AG08395 (cell line): ENCODE results near the gene SOX12.

Source experiments
- DNase-seq: peaks from one replicate; pipeline ENCODE4 v3.0.0; 2012; ENCODE audit warnings: mixed read lengths, low spot score

SOX12 gene

DNA sequence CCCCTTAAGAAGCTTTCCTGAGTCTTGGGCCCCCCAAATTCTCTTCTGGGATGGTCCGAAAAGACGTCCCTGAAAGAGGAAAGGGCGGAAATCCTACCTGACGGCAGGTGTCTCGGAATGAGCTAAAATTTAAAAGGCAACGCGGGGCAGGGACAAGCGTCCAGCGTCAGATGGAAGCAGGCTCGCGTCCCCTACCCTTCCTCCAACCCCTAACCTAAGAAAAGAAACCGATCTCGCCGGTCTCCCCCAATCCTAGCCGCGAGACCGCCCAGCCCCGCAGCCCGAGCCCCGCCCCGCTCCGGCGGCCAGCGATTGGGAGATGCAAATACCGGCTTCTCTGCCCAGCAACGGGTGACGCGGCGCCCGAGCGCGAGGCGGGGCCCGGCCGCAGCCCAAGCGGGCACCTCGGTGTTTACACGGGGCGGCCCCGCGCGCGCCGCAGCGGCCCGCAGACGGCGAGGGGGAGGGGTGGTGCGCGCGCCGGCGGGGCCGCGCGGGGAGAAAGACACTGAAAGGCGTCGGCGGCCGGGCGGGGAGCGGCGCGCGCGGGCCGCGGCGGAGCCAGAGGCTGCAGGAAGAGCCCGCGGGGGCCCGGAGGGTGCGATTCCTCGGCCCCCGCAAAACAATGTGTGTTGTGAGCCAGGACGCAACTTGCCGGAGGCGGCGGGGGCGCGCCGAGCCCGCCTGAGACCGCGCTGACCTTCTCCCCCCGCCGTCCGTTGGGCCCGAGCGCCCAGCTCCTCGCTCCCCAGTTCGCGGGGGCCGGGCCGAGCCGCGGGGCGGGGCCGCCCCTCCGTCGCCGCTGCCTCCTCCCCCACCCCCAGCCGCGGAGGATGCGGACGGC lies at the start of gene SOX12:
Gene SOX12, plus strand, starts transcription at position 508 of the 844 bp plus-strand sequence. CDS start 373 bp downstream, outside the sequence.
- peak; percentile 92 for DNase-seq

DNA sequence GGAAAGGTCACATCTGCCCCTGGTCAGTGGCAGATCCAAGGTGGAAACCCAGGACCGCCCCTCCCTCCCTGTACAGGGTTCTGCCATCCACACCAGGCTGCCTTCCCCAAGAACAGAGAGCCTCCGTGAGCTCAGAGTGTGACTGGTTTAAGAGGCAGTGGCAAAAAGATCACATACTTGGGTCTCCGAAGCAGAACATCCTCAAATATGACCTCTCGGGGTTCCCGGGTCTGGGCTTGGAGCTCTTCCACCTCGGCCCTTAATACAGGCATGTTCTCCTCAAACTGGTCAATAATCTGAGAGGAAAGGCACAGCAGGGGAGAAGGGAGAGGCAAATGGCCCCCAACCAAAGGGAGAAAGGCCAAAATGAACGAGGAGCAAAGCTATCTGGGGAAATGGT lies 49.6 kb upstream of the SOX12 start:
- no peak for DNase-seq

DNA sequence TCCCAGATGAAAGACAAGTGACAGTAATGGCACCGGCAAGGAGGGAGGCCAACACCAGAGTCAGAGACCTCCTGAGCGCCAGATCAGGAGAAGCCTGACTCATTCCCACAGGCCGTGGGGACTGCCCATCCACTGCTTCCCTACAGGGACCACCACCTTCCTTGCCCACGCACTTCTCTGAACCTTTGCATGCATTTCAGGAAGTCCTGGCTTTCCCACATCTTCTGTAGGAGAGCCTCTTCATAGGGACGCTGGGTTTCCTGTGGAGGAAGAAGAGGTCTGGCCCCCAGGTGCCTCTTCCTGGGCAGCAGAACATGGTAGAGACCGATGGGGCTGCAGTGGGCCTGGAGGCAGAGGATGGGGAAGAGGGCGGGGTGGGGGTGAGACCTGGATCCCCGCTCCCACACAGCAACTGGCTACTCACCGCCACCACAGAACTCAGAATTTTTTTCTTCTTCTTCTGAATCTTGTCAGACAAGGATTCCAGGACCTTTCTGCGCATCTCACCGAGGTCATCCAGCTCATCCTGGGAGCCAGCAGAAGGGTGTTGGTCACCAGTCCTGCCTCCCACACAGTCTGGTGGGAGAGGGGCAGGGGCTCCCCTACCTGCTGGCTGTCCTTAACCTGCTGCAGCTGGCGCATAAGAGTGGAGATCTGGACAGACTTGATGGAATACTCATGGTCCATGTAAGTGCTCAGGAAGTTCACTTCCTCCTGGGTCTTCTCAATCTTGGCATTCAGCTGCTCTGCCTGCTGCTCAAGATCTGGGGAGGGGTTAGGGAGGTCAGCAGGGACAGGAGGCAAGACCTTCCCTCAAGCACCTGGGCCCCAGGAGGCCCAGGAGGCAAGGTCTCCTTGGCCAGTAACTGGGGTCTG lies 48.5 kb upstream of the SOX12 start:
- DNase-seq, result no peak

DNA sequence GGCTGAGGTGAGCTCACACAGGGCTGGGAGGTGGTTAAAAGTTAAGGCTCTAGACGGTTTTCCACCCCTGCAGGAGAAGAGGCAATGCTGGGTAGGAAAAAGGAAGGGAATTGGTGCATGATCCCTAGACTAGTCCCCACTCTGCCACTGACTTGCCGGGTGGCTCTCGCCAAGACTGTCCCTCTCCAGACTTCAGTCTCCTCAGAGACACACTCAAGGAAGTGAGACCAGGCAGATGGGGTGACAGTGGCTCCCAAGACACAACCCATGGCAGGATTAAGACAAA lies 47.9 kb upstream of the SOX12 start:
- DNase-seq, result no peak

DNA sequence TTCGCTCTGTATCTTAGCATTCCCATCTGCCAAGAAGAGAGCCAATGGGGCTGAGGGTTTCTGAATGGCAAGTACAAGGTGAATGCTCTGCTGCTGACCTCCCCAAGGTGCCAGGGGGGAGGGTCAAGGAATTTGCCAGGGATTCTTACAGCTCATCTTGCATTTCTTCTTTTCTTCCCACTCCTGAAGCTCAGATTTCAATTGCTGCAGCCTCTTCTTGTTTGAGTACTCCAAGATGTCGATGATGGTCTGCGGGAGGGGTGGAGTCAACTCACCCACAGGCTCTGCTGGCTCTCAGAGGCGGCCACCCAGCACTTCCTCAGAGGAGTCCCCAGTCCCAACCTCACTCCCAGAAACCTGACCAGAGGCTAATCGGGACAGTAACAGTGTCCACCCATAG lies 47.2 kb upstream of the SOX12 start:
- DNase-seq, result no peak

DNA sequence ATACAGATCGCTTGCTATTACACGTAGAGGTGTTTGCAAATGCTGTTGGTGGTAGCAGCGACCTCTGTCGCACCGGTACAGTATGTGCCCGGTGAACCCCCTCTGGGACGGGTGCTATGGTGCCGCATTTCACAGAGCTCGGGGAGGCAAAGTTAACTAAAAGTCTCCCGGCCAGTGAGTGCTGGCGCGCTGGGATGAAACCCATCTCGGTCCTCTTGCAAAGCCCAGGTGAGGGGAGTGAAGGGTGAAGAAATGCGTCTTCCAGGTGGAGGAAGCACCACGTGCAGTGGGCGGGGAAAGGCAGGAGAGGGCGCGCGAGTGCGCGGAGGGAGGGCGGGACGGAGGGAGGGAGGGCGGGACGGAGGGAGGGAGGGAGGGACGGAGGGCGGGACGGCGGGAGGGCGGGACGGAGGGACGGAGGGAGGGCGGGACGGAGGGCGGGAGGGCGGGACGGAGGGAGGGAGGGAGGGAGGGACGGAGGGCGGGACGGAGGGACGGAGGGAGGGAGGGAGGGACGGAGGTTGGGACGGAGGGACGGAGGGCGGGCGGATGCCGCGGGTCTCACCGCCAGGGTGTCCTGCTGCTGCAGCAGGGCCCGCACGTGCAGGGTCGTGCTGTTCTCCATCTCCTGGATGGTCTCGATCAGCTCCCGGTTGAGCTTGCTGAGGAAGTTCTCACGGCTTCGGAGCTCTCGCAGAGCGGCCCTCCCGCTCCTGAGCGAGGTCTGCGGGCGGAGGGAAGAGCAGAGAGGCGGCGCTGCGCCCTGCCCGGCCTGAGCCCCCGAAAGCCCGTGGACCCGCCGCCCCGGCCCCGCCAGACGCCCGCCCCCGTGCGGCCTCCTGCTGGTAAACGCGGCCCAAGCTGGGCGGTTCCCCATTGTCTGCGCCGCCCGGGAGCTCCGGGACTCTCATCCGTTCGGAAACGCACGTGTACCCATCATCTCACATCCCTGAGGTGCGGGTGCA lies 46.5 kb upstream of the SOX12 start:
- no peak for DNase-seq

DNA sequence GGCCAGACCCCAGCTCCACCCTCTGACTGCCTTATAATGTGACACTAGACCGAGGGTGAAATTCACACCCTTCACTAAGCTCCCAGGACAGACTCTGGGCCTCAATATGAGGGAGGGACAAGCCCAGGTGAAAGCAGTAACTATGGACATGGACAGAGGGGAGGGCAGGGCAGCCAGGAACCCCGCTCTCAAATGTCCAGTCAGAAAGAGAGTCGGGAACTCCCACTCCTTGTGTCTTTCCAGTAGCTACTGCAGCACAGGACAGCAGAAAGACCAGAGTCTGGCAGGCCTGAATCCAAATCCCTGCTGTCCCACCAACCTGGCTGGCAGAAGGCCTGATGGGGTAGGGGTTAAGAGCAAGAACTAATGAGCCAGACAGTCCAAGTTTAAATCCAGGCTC lies 41.2 kb upstream of the SOX12 start:
- no peak for DNase-seq

GRCh38 chr20:286508-286907 lies 38.8 kb upstream of the SOX12 start:
- DNase-seq, result no peak

DNA sequence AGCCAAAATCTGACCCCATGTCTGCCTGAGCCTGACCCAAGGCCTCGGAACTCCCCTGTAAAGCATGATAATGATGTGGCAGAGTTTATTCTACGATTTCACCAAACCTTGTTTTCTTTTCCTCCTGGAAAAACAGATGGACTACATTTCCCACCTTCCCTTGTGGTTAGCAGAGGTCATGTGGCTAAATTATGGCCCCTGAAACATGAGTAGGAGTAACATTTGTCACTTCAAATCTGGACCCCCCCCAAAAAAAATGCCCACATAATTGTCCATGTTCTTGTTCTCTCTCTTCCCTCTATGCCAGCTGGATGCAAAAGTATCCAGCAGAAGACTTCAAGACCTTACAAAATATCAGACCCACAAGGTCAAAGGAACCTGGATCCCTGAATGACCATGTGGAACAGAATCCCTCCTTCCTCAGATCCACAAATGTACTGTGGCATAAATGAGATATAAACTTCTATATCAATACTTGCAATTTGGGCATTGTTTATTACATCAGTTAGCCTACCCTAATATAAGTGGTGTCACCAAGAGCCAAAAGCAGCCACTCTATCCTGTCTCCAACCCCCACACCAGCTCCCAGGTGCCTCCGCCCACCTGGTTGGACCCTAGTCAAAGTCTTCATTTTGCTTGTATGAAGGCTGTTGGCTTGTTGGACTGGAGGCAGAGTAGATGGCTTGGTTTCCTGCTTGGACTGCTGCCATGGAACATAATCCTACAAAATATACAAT lies 36.2 kb upstream of the SOX12 start:
- DNase-seq, result no peak

DNA sequence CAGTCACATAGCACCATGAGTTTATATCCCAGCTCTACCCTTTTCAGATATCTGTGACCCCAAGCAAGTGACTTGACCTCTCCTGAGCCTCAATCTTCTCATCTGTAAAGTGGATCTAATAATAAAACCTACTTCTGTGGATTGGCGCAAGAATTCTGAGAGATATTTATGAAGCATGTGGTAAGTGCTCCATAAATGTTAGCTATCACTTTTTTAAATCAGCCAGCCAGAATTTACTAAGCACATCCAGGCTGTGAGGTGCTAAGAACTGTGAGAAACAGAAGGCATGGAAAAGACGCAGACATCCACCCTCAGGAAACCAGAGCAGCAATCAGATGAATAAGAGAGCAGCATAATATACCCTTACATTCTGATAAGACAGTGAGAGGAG lies 35.7 kb upstream of the SOX12 start:
- DNase-seq, result no peak

DNA sequence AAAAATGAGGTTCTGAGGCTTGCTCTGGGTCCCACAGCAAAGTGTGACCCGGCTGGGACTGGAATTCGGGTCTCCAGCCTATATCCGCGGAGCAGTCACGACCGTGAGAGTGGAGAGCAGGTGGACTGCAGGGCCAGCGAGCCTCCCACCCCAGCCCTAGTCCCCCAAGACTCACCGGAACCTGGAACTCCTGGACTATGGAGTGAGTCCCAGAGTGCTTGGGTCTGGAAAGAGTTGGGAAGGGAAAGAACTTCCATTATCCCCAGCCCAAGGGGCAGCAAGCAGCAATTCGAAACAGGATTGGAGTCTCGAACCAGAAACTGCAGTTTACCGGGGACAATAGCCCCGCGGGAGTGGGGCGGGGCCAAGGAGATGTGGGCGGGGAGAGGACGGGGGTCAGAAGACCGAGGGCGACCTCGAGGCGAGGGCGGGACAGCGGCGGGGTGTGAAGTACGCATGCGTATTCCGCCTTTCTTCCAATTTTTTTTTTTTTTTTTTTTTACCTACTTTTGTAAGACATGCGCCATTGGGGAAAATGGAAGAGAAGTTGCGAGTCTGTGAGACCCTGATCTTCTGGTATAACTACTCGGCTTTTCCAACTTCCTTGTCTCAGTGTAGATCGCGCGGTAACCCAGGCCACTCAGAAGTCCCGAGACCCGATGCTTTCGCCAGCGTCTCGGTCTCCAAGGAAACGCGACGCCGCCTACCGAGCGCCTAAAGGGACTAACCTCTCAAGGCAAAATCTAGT lies 35.1 kb upstream of the SOX12 start, which contains the start of gene C20orf96:
Gene C20orf96, minus strand, starts transcription at position 667 of the 748 bp plus-strand sequence. Its CDS starts 140 bp downstream, at position 527.
- peak; percentile 99 for DNase-seq

DNA sequence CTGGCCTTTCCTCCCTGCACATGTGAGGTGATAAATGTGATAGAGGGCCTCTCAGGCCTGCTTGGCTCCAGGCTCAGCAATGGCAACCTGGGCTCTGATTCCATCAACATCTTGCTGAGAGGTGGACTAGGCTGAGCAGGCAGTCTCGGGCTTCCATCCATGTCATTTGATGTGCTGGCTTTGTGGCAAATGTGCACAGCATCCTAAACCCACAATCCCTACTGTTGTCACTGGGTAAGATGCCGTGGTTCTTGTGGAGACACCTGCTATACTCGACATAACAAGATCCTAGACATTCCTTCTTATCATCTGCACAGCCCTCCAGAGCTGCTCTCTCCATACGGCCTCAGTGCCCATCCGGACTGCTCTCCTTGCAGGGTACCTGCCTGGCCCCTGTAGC lies 30.8 kb upstream of the SOX12 start:
- DNase-seq, result no peak

GRCh38 chr20:295804-296203 lies 29.5 kb upstream of the SOX12 start:
- DNase-seq, result no peak

DNA sequence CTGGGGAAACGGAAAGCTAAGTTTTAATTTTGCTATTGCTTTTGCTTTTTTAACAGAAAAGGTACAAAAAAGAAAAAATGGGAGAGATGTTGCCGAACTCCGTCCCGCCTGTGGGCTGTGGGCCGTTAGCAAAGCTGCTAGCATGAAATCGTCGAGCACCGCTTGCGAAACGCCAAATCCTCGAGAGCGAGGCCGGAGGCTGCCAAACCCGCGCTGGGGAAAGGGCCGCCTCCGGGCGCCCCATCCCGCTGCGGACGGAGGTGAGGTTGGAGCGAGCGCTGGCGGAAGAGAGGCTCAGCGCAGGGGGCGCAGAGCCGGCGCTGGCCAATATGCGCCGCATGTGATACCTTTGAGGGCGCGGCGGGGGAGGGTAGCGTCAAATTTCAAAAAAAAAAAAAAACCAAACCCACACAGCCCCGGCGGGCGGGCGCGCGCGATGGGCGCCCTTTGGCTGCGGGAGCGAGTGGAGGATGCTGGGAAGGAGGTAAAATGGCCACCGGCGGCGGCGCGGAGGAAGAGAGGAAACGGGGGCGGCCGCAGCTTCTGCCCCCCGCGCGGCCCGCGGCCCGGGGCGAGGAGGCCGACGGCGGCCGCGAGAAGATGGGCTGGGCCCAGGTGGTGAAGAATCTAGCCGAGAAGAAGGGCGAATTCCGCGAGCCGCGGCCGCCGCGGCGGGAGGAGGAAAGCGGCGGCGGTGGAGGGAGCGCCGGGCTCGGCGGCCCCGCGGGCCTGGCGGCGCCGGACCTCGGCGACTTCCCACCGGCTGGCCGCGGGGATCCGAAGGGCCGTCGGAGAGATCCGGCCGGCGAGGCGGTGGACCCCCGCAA lies 28.0 kb upstream of the SOX12 start, which contains the start of gene ZCCHC3:
Gene ZCCHC3, plus strand, starts transcription at position 473 of the 827 bp plus-strand sequence. Its CDS starts 17 bp downstream, at position 490.
- DNase-seq, result peak; percentile 84

- DNase-seq, result peak; percentile 76
Measured at GRCh38 chr20:297925-298775, 27.2 kb upstream of the SOX12 start.

DNA sequence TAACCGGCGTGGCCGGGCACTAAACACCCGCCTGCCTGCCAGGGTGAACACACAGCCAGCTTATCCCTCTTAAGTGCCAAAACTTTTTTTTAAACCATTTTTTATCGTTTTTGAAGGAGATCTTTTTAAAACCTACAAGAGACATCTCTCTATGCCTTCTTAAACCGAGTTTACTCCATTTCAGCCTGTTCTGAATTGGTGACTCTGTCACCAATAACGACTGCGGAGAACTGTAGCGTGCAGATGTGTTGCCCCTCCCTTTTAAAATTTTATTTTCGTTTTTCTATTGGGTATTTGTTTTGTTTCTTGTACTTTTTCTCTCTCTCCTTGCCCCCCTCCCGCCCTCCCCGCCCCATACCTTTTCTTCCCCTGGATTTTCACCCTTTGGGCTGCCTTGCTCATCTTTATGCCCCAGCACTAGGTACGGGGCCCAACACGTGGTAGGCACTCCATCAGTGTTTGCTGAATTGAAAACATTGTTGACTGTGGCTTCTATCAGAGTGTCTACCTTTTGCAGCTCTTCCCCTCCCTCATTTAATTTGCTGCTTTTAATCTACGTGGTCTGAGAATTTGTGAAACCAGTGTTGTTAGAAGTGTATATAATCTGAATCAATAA lies 26.5 kb upstream of the SOX12 start:
- no peak for DNase-seq

DNA sequence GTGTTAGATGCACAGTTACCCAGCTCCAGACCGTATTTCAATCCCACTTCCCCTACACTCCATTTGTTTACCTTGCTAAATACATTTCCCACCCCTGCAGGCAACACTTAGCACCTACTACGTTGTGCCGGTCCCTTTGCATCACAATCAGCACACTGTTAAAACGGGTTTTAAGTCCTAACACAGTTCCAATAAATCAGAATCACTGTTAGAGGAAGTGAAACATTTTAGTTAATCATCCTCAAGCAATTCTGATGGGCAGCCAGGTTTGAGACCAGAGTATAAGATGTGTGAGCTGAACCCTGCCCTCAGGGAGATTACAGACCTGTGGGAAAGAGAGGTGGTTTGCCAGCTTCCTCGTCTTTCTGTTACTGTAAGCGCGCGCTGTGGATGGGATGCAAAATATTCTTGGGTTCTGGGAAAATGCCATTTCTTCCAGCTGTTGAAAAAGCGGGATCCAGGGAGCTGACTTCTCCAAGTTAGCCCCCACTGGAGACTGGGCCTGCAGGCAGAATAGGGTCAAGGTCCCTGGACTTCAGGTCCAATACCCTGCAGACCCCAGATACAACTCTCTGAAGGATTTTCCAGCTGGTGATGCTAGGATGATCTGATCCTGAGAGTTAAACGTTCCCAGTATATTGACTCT lies 24.9 kb upstream of the SOX12 start:
- no peak for DNase-seq
